Measurements from ENCODE around the gene RAP1GAP2.

Gene RAP1GAP2

DNA sequence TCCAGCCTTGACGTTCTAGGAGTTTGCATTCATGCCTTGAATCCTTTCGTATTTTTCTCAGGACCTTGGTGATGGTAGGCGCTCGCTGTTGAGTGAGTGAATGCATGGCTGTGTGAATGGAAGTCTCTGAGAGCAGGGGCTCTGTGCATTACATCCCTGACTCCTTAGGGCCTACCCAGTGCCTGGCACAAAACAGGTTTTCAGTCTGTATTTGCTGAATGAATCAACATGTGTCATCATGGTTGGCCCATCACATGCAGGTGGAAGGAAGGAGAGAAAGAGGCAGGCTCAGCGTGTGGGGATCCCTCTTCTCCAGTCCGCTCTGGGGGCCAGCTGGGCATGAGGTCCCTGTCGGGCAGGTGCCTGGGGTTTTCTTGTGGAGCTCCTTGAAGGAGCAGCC, 8.7 kb downstream of the RAP1GAP2 start:
- H3K9me3 ChIP-seq (replicated peaks; ENCODE audit: insufficient read depth, low read length), result no peaks in the 10 kb centered on the region
- no peaks in the 10 kb centered on the region for H3K79me2 ChIP-seq (ENCODE audit: low read length)
- no peak for DNase-seq
- H3K9me2 ChIP-seq (replicated peaks; ENCODE audit: insufficient read depth, low read length), result no peaks in the 10 kb centered on the region
- no peaks in the 10 kb centered on the region for H3K36me3 ChIP-seq (replicated peaks; ENCODE audit: insufficient read depth, low read length)
- no peaks in the 10 kb centered on the region for H3F3A ChIP-seq (ENCODE audit: insufficient read depth, low read length)
- H2AFZ ChIP-seq (ENCODE audit: low read length), result no peak overlapping the region
- H3K4me1 ChIP-seq (ENCODE audit: low read length), result no peaks in the 10 kb centered on the region
- no peak overlapping the region for H3K4me2 ChIP-seq (ENCODE audit: low read depth, low read length)
- H3K27me3 ChIP-seq (replicated peaks; ENCODE audit: insufficient read depth, low read length), result peaks cover 18% of the 10 kb centered on the region; the same call in 1 of the 2 replicates
- TF ChIP-seq, protein P1, sequence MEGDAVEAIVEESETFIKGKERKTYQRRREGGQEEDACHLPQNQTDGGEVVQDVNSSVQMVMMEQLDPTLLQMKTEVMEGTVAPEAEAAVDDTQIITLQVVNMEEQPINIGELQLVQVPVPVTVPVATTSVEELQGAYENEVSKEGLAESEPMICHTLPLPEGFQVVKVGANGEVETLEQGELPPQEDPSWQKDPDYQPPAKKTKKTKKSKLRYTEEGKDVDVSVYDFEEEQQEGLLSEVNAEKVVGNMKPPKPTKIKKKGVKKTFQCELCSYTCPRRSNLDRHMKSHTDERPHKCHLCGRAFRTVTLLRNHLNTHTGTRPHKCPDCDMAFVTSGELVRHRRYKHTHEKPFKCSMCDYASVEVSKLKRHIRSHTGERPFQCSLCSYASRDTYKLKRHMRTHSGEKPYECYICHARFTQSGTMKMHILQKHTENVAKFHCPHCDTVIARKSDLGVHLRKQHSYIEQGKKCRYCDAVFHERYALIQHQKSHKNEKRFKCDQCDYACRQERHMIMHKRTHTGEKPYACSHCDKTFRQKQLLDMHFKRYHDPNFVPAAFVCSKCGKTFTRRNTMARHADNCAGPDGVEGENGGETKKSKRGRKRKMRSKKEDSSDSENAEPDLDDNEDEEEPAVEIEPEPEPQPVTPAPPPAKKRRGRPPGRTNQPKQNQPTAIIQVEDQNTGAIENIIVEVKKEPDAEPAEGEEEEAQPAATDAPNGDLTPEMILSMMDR (IDR thresholded peaks at IDR 0.05; ENCODE audit: low read length), result no peak
- TF ChIP-seq EZH2phosphoT487 (IDR thresholded peaks at IDR 0.05; ENCODE audit: low read length), result no peak
- TF ChIP-seq EZH2 (optimal IDR thresholded peaks at IDR 0.05; ENCODE audit: low read depth, low read length), result no peak
- no peak overlapping the region for H3K27ac ChIP-seq (ENCODE audit: low read length)
- H3K9ac ChIP-seq (ENCODE audit: low read length), result no peak overlapping the region
- no peaks in the 10 kb centered on the region for H4K20me1 ChIP-seq (ENCODE audit: insufficient read depth, low read length)
- H3K4me3 ChIP-seq (ENCODE audit: low read length), result no peak overlapping the region

DNA sequence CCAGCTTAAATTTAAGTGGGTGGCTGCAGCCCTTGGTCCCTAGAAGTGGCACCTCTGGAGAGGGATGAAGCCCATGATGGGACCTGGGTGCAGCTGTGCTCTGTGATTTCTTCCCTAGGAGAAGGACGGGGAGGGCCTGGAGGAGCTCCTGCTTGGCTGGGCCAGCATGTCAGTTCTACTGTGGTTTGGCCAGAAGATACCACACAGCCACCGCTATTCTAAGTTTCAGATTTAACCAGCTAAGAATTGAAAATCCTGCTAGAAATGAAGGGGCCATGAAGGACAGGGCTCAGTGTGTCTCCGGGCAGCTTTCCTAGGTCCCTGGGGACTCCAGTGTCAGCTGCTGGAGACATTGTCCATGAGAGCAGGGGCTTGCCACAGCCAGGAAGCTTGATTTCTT, 9.7 kb downstream of the RAP1GAP2 start:
- Histone ChIP-seq H3K9me3 (replicated peaks; ENCODE audit: insufficient read depth, low read length) (no peaks in the 10 kb centered on the region), H3K27me3 (replicated peaks; ENCODE audit: insufficient read depth, low read length) (peaks cover 18% of the 10 kb centered on the region; the same call in 1 of the 2 replicates), H3K27ac (ENCODE audit: low read length) (no peak overlapping the region), H3K79me2 (ENCODE audit: low read length) (no peaks in the 10 kb centered on the region), H3K9ac (ENCODE audit: low read length) (no peak overlapping the region), H3F3A (ENCODE audit: insufficient read depth, low read length) (no peaks in the 10 kb centered on the region), H3K4me1 (ENCODE audit: low read length) (no peaks in the 10 kb centered on the region), H3K9me2 (replicated peaks; ENCODE audit: insufficient read depth, low read length) (no peaks in the 10 kb centered on the region), H3K36me3 (replicated peaks; ENCODE audit: insufficient read depth, low read length) (no peaks in the 10 kb centered on the region), H2AFZ (ENCODE audit: low read length) (no peak overlapping the region), H4K20me1 (ENCODE audit: insufficient read depth, low read length) (no peaks in the 10 kb centered on the region), H3K4me3 (ENCODE audit: low read length) (no peak overlapping the region), H3K4me2 (ENCODE audit: low read depth, low read length) (no peak overlapping the region)
- TF ChIP-seq EZH2phosphoT487 (IDR thresholded peaks at IDR 0.05; ENCODE audit: low read length) (no peak), EZH2 (optimal IDR thresholded peaks at IDR 0.05; ENCODE audit: low read depth, low read length) (no peak)
- TF ChIP-seq, protein P1 (IDR thresholded peaks at IDR 0.05; ENCODE audit: low read length), result no peak
- DNase-seq, result no peak

DNA sequence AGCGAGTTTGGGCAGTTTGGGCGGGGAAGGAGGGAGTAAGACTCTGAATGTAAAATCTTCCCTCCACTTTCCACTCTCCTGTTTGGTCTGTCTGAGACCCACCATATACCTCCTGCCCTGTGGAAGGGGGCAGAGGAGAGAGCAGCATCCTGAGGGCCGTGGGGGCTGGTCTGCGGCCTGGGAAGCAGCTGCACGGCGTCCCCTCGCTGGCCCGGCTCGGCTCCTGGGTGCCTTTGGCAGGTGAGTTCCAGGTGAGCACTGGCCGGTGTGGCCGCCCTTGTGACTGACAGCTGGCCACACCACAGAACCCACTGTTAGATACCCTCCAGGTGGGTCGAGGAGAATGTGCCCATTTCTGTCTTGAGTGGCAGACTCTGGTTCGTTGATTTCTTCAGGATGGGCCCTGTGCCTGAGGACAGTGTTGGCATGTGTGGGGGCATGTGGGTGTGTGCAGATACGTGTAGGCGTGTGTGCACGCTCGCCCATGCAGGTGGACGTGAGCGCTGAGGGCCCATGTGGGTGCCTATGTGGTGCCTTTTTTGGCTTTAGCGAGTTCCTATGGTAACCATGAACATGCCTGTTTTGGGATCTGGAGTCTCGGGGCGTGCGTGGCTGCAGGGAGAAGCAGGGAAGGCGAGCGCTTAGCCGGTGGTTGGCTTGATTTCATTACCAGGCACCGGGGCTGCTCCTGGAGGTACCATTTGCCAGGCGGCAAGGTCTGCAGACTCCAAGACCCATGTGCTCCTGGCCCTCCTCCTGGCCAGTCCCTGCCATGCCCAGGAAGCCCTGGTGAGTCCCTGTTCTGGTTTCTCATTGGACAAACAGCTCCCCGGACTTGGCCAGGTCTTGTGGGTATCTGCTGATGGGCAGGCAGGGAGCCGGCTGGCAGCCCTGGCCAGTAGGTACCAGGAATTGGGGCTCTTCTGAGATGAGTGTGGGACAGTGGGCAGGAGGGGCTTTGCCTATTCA, 12.4 kb downstream of the RAP1GAP2 start:
- Histone ChIP-seq H3F3A (ENCODE audit: insufficient read depth, low read length) (no peaks in the 10 kb centered on the region; the same call in 1 of the 2 replicates), H3K27me3 (replicated peaks; ENCODE audit: insufficient read depth, low read length) (peaks cover 17% of the 10 kb centered on the region; the same call in 1 of the 2 replicates), H3K9ac (ENCODE audit: low read length) (no peak overlapping the region), H3K9me3 (replicated peaks; ENCODE audit: insufficient read depth, low read length) (no peaks in the 10 kb centered on the region), H3K4me3 (ENCODE audit: low read length) (no peak overlapping the region), H3K4me2 (ENCODE audit: low read depth, low read length) (no peak overlapping the region), H3K36me3 (replicated peaks; ENCODE audit: insufficient read depth, low read length) (no peaks in the 10 kb centered on the region), H2AFZ (ENCODE audit: low read length) (no peak overlapping the region), H4K20me1 (ENCODE audit: insufficient read depth, low read length) (no peaks in the 10 kb centered on the region), H3K9me2 (replicated peaks; ENCODE audit: insufficient read depth, low read length) (no peaks in the 10 kb centered on the region), H3K79me2 (ENCODE audit: low read length) (no peaks in the 10 kb centered on the region), H3K4me1 (ENCODE audit: low read length) (no peaks in the 10 kb centered on the region), H3K27ac (ENCODE audit: low read length) (no peak overlapping the region)
- DNase-seq, result no peak
- TF ChIP-seq EZH2phosphoT487 (IDR thresholded peaks at IDR 0.05; ENCODE audit: low read length), result no peak
- TF ChIP-seq, protein P1 (IDR thresholded peaks at IDR 0.05; ENCODE audit: low read length), result no peak
- no peak for TF ChIP-seq EZH2 (optimal IDR thresholded peaks at IDR 0.05; ENCODE audit: low read depth, low read length)

Measured in MM.1S (cell line).